DOHH2 (cell line): ENCODE data around the gene HERC4.

Experiments used
- H3F3A ChIP-seq: fragments of 200-600 bp; sonication (generic), shearing (Covaris generic); 2 replicates; pipeline ENCODE4 v1.6.0; 2016; ENCODE audit warnings: antibody characterized with exemption, mild to moderate bottlenecking; ENCODE audit not compliant: control insufficient read depth, insufficient read depth
- H3K27ac ChIP-seq: fragments of 200-600 bp; sonication (generic); 2 replicates; pipeline ENCODE4 v1.5.1; 2014; ENCODE audit warnings: low read depth, mild to moderate bottlenecking, low read length, moderate library complexity
- H3K27me3 ChIP-seq: fragments of 200-600 bp; sonication (generic); 2 replicates; pipeline ENCODE4 v1.6.1; 2014; ENCODE audit warnings: mild to moderate bottlenecking, low read length, mixed read lengths; ENCODE audit not compliant: control insufficient read depth
- H3K36me3 ChIP-seq: fragments of 200-600 bp; sonication (generic); 2 replicates; pipeline ENCODE4 v1.6.1; 2014; ENCODE audit warnings: mild to moderate bottlenecking, low read length, moderate library complexity, mixed read lengths; ENCODE audit not compliant: control insufficient read depth
- H3K4me1 ChIP-seq: fragments of 200-600 bp; sonication (generic); 2 replicates; pipeline ENCODE4 v1.6.1; 2014; ENCODE audit warnings: mild to moderate bottlenecking, low read length, mixed read lengths; ENCODE audit not compliant: control insufficient read depth
- H3K4me2 ChIP-seq: fragments of 200-600 bp; sonication (generic); 2 replicates; pipeline ENCODE4 v1.6.0; 2014; ENCODE audit warnings: mild to moderate bottlenecking, low read length, moderate library complexity
- H3K4me3 ChIP-seq: fragments of 200-600 bp; sonication (generic); 2 replicates; pipeline ENCODE4 v1.5.1; 2014; ENCODE audit warnings: mild to moderate bottlenecking, low read length, mixed read lengths
- H3K79me2 ChIP-seq: fragments of 200-600 bp; sonication (generic); 2 replicates; pipeline ENCODE4 v1.6.1; 2014; ENCODE audit warnings: mild to moderate bottlenecking, low read length, mixed read lengths; ENCODE audit not compliant: control insufficient read depth
- H3K9me2 ChIP-seq: fragments of 200-600 bp; sonication (generic); replicated peaks from 2 replicates; pipeline ENCODE4 v1.6.1; 2014; ENCODE audit warnings: mild to moderate bottlenecking, low read length, mixed read lengths; ENCODE audit not compliant: control insufficient read depth
- H3K9me3 ChIP-seq: fragments of 200-600 bp; sonication (generic); 2 replicates; pipeline ENCODE4 v1.6.1; 2014; ENCODE audit warnings: antibody characterized with exemption, low read length, mixed read lengths; ENCODE audit not compliant: control insufficient read depth, insufficient read depth
- H4K20me1 ChIP-seq: fragments of 200-600 bp; sonication (generic); 2 replicates; pipeline ENCODE4 v1.6.0; 2014; ENCODE audit warnings: low read depth, mild to moderate bottlenecking, antibody characterized with exemption, low read length, moderate library complexity; ENCODE audit not compliant: control insufficient read depth, insufficient read depth
- EZH2phosphoT487 ChIP-seq: fragments of 200-600 bp; sonication (generic); IDR thresholded peaks from 2 replicates; pipeline ENCODE4 v1.6.1; 2017; ENCODE audit warnings: borderline replicate concordance, mild to moderate bottlenecking, antibody characterized with exemption, low read length, moderate library complexity, mixed read lengths
- TF ChIP-seq, protein P1 (sequence below): fragments of 200-600 bp; sonication (generic); IDR thresholded peaks from one replicate; pipeline ENCODE4 v1.5.1; 2014; ENCODE audit warnings: antibody characterized with exemption, mild to moderate bottlenecking, low read depth, low read length; ENCODE audit not compliant: poor library complexity, severe bottlenecking

HERC4 gene

DNA sequence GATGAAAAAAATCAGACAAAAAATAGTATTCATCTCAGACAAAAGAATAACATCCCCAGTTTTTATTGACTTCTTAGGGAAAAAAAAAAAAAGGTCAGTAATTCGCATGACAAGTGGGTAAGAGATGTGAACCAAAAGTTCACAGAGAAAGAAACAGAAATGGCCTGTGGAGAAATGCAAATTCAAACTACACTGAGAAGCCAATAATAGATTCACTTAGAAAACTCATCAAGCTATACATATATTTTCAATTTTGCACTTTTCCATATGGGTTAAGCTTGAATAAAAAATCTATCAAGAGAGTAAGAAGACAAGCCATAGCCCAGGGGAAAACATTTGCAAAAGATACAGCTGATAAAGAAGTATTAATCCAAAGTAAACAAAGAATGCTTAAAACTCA lies 28.0 kb downstream of the HERC4 start:
- Histone ChIP-seq H3K9me3 (no peaks in the 10 kb centered on the region), H3K27me3 (no peaks in the 10 kb centered on the region), H3F3A (peaks cover 11% of the 10 kb centered on the region), H3K9me2 (no peaks in the 10 kb centered on the region), H3K4me3 (peak overlapping the region; percentile 59), H3K4me1 (peaks cover 54% of the 10 kb centered on the region), H4K20me1 (no peaks in the 10 kb centered on the region), H3K27ac (peak overlapping the region; percentile 69), H3K36me3 (peaks cover 20% of the 10 kb centered on the region), H3K79me2 (peaks cover 45% of the 10 kb centered on the region), H3K4me2 (peak overlapping the region; percentile 74)
- TF ChIP-seq, protein P1, sequence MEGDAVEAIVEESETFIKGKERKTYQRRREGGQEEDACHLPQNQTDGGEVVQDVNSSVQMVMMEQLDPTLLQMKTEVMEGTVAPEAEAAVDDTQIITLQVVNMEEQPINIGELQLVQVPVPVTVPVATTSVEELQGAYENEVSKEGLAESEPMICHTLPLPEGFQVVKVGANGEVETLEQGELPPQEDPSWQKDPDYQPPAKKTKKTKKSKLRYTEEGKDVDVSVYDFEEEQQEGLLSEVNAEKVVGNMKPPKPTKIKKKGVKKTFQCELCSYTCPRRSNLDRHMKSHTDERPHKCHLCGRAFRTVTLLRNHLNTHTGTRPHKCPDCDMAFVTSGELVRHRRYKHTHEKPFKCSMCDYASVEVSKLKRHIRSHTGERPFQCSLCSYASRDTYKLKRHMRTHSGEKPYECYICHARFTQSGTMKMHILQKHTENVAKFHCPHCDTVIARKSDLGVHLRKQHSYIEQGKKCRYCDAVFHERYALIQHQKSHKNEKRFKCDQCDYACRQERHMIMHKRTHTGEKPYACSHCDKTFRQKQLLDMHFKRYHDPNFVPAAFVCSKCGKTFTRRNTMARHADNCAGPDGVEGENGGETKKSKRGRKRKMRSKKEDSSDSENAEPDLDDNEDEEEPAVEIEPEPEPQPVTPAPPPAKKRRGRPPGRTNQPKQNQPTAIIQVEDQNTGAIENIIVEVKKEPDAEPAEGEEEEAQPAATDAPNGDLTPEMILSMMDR = no peak
- TF ChIP-seq EZH2phosphoT487 = no peak

DNA sequence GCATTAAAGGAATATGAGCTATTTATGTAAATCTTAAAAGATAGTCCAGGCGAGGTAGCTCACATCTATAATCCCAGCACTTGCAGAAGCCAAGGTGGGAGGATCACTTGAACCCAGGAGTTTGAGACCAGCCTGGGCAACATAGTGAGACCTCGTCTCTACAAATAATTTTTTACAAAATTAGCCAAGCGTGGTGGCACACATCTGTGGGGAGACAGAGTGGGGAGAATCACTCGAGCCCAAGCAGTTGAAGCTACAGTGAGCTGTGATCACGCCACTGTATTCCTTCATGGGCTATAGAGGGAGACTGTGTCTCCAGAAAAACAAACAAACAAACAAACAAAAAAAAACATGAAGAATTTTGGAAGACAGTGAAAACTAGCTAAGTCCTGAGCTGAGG lies 28.4 kb downstream of the HERC4 start:
- Histone ChIP-seq H3K9me3 (no peaks in the 10 kb centered on the region), H3K9me2 (no peaks in the 10 kb centered on the region), H3K4me1 (peaks cover 52% of the 10 kb centered on the region), H3K36me3 (peaks cover 18% of the 10 kb centered on the region), H3F3A (peaks cover 11% of the 10 kb centered on the region), H3K4me3 (peak overlapping the region; percentile 59), H4K20me1 (no peaks in the 10 kb centered on the region), H3K27ac (peak overlapping the region; percentile 69), H3K4me2 (peak overlapping the region; percentile 74), H3K79me2 (peaks cover 45% of the 10 kb centered on the region), H3K27me3 (no peaks in the 10 kb centered on the region)
- TF ChIP-seq, protein P1 = no peak
- no peak for TF ChIP-seq EZH2phosphoT487

DNA sequence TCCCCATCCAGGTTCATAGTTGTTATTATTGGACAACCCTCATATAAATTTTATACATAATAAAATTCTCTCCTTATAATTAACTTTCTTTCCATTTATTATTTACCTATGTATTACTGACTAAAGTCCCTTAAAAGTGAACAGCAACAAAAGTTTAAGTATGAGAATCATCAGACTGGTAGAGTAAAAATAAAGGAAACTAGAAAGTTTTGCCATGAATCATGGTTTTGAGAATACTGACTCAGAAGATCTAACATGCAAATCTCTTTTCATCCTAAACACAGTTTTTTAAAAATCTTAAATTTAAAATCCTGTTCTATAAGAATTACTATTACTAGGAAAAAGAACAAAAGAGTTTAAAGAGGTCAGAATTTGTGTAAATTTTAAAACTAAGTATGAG lies 32.1 kb downstream of the HERC4 start:
- TF ChIP-seq, protein P1 = no peak
- TF ChIP-seq EZH2phosphoT487 = no peak
- Histone ChIP-seq H3K36me3 (peaks cover 18% of the 10 kb centered on the region), H3K4me3 (no peak overlapping the region), H3K9me3 (no peaks in the 10 kb centered on the region), H3K9me2 (no peaks in the 10 kb centered on the region), H3K27ac (no peak overlapping the region), H3K27me3 (no peaks in the 10 kb centered on the region), H3K4me1 (peaks cover 39% of the 10 kb centered on the region), H3K4me2 (no peak overlapping the region), H4K20me1 (no peaks in the 10 kb centered on the region), H3F3A (0 out of 2 replicates have a peak, but pooled peaks cover 4% of the 10 kb centered on the region), H3K79me2 (peaks cover 34% of the 10 kb centered on the region)
